H1 (cell line): ENCODE measurements around the gene SPEM3. TPM values are rescaled to one million over a fixed set of nuclear protein-coding genes. Genes with fewer than 3 reads are reported as not detected.
A peak's percentile ranks its signal among the peaks of the same experiment; 100 is the strongest.

Experiments
- CTCF ChIA-PET: fragments of 300-600 bp; sonication (Branson Sonifier 250); formaldehyde crosslinking; loops from one replicate; lab custom pipeline; 2021; ENCODE audit not compliant: partially characterized antibody; lab: Charles Lee
- POLR2A ChIA-PET: fragments of 300-600 bp; sonication (Branson Sonifier 250); formaldehyde crosslinking; loops from one replicate; lab custom pipeline; 2021; ENCODE audit warnings: inconsistent platforms; ENCODE audit not compliant: partially characterized antibody; lab: Charles Lee
- DNase-seq, 2 experiments: peaks; one replicate each; pipeline versions ENCODE4 v3.0.0 to v3.0.0-alpha.2; 2010 to 2022; ENCODE audit warnings: low spot score in 2 of 2, low read depth in 1 of 2, mixed read lengths in 1 of 2
- FAIRE-seq: peaks from 2 replicates; lab custom pipeline; 2011; peaks lifted over from hg19 to GRCh38; lab: Jason Lieb, UNC
- H2AFZ ChIP-seq: 2 replicates; pipeline ENCODE4 v1.8.1; 2012; ENCODE audit warnings: low read length, inconsistent platforms
- H2AK5ac ChIP-seq: 2 replicates; pipeline ENCODE4 v1.6.1; 2013; ENCODE audit warnings: low read depth, low read length
- H2BK120ac ChIP-seq: replicated peaks from 2 replicates; pipeline ENCODE3; 2013; ENCODE audit warnings: low read depth, low read length, inconsistent platforms
- H2BK12ac ChIP-seq: 2 replicates; pipeline ENCODE4 v1.6.1; 2013; ENCODE audit warnings: low read depth, low read length
- H2BK15ac ChIP-seq: 2 replicates; pipeline ENCODE4 v1.6.1; 2013; ENCODE audit warnings: low read length
- H2BK20ac ChIP-seq: 2 replicates; pipeline ENCODE4 v1.6.1; 2013; ENCODE audit warnings: low read length
- H2BK5ac ChIP-seq: 2 replicates; pipeline ENCODE4 v1.6.1; 2013; ENCODE audit warnings: low read depth, low read length
- H3K14ac ChIP-seq: 2 replicates; pipeline ENCODE4 v1.6.1; 2013; ENCODE audit warnings: inconsistent platforms; ENCODE audit not compliant: insufficient read length
- H3K18ac ChIP-seq: 2 replicates; pipeline ENCODE4 v1.6.1; 2013; ENCODE audit warnings: low read length; ENCODE audit errors: extremely low read depth
- H3K23ac ChIP-seq: 2 replicates; pipeline ENCODE4 v1.6.1; 2013; ENCODE audit warnings: inconsistent platforms; ENCODE audit not compliant: insufficient read length
- H3K23me2 ChIP-seq: 2 replicates; pipeline ENCODE4 v1.6.1; 2013; ENCODE audit warnings: low read depth, low read length
- H3K27ac ChIP-seq: 2 replicates; pipeline ENCODE4 v1.6.1; 2011; ENCODE audit warnings: low read depth, low read length, inconsistent platforms
- H3K27me3 ChIP-seq, 4 experiments: replicated peaks in 1 of 4; 1 replicate in 1 of 4; 2 replicates in 3 of 4; pipeline versions ENCODE4 v1.6.1 to v1.8.1; 2011 to 2013; ENCODE audit warnings: low read length in 3 of 4, mild to moderate bottlenecking in 3 of 4, inconsistent platforms in 2 of 4, mixed read lengths in 2 of 4, moderate library complexity in 1 of 4; ENCODE audit not compliant: control insufficient read depth in 3 of 4, insufficient read depth in 3 of 4; ENCODE audit errors: extremely low read depth in 1 of 4
- H3K36me3 ChIP-seq, 4 experiments: 2 replicates each; pipeline versions ENCODE4 v1.6.1 to v1.8.1; 2011 to 2013; ENCODE audit warnings: mild to moderate bottlenecking in 4 of 4, low read length in 3 of 4, moderate library complexity in 2 of 4, control low read depth in 1 of 4, inconsistent platforms in 1 of 4; ENCODE audit not compliant: insufficient read depth in 4 of 4, control insufficient read depth in 2 of 4
- H3K4ac ChIP-seq: replicated peaks from 2 replicates; pipeline ENCODE3; 2013; ENCODE audit warnings: low read length, low read depth, mixed read lengths, inconsistent platforms; ENCODE audit not compliant: insufficient read length
- H3K4me1 ChIP-seq, 4 experiments: replicated peaks in 1 of 4; 1 replicate in 1 of 4; 2 replicates in 3 of 4; pipeline versions ENCODE4 v1.6.1 to v1.8.1; 2011 to 2013; ENCODE audit warnings: low read length in 3 of 4, inconsistent platforms in 2 of 4, mixed read lengths in 1 of 4; ENCODE audit not compliant: insufficient read depth in 4 of 4, control insufficient read depth in 3 of 4
- H3K4me2 ChIP-seq, 2 experiments: 2 replicates each; pipeline versions ENCODE4 v1.6.1 to v1.8.1; 2011 to 2013; ENCODE audit warnings: low read depth in 2 of 2, low read length in 2 of 2, control low read depth in 1 of 2, inconsistent platforms in 1 of 2, mild to moderate bottlenecking in 1 of 2; ENCODE audit not compliant: insufficient read depth in 1 of 2
- H3K4me3 ChIP-seq, 4 experiments: fragments of 200-600, 300-600 bp in 1 of 4; sonication (generic), shearing (Covaris generic), sonication (Bioruptor Twin) in 1 of 4; 2 replicates each; pipeline versions ENCODE4 v1.5.1 to v1.8.1; 2011 to 2016; ENCODE audit warnings: low read length in 4 of 4, low read depth in 3 of 4, control low read depth in 2 of 4, inconsistent platforms in 2 of 4, mild to moderate bottlenecking in 2 of 4, mixed read lengths in 1 of 4, moderate library complexity in 1 of 4; ENCODE audit not compliant: insufficient read depth in 2 of 4; ENCODE audit errors: extremely low read depth in 1 of 4
- H3K56ac ChIP-seq: replicated peaks from 2 replicates; pipeline ENCODE3; 2013; ENCODE audit warnings: low read depth, mild to moderate bottlenecking, mixed read lengths, low read length, inconsistent platforms; ENCODE audit not compliant: insufficient read length
- H3K79me1 ChIP-seq: 2 replicates; pipeline ENCODE4 v1.6.1; 2013; ENCODE audit warnings: low read depth, low read length, control low read depth
- H3K79me2 ChIP-seq, 2 experiments: 2 replicates each; pipeline versions ENCODE4 v1.6.1 to v1.8.1; 2012 to 2013; ENCODE audit warnings: low read length in 2 of 2, mild to moderate bottlenecking in 2 of 2, inconsistent platforms in 1 of 2; ENCODE audit not compliant: insufficient read depth in 2 of 2, control insufficient read depth in 1 of 2
- H3K9ac ChIP-seq, 4 experiments: replicated peaks in 1 of 4; 1 replicate in 1 of 4; 2 replicates in 3 of 4; pipeline versions ENCODE4 v1.6.1 to v1.8.1; 2011 to 2013; ENCODE audit warnings: low read depth in 3 of 4, low read length in 3 of 4, control low read depth in 2 of 4, mild to moderate bottlenecking in 2 of 4, moderate library complexity in 2 of 4, inconsistent platforms in 1 of 4; ENCODE audit errors: extremely low read depth in 1 of 4
- H3K9me3 ChIP-seq, 2 experiments: 2 replicates each; pipeline versions ENCODE4 v1.6.1 to v1.8.1; 2012 to 2013; ENCODE audit warnings: mild to moderate bottlenecking in 2 of 2, moderate library complexity in 2 of 2, control low read depth in 1 of 2, inconsistent platforms in 1 of 2, low read depth in 1 of 2, low read length in 1 of 2, mixed read lengths in 1 of 2; ENCODE audit not compliant: insufficient read depth in 2 of 2
- H4K20me1 ChIP-seq, 2 experiments: replicated peaks in 1 of 2; 2 replicates each; pipeline versions ENCODE3 to v1.8.1; 2011 to 2013; ENCODE audit warnings: inconsistent platforms in 2 of 2, low read length in 2 of 2, mild to moderate bottlenecking in 1 of 2; ENCODE audit not compliant: insufficient read depth in 2 of 2, control insufficient read depth in 1 of 2
- H4K5ac ChIP-seq: 2 replicates; pipeline ENCODE4 v1.6.1; 2013; ENCODE audit warnings: low read length, low read depth, mixed read lengths, inconsistent platforms; ENCODE audit not compliant: insufficient read length
- H4K8ac ChIP-seq: 2 replicates; pipeline ENCODE4 v1.8.0; 2013; ENCODE audit warnings: mild to moderate bottlenecking, moderate library complexity, low read length, inconsistent platforms; ENCODE audit not compliant: insufficient read depth; ENCODE audit errors: extremely low read depth
- H4K91ac ChIP-seq: replicated peaks from 2 replicates; pipeline ENCODE3; 2013; ENCODE audit warnings: low read length, mixed read lengths, inconsistent platforms; ENCODE audit not compliant: insufficient read length
- CTCF ChIP-seq, 3 experiments: IDR thresholded peaks; 1 replicate in 2 of 3; 2 replicates in 1 of 3; pipeline versions ENCODE4 v1.5.1 to v1.6.1; 2011; ENCODE audit warnings: low read length in 3 of 3, mild to moderate bottlenecking in 3 of 3, inconsistent platforms in 2 of 3, low read depth in 1 of 3, moderate library complexity in 1 of 3; ENCODE audit not compliant: insufficient read depth in 1 of 3; ENCODE audit errors: control extremely low read depth in 1 of 3
- EZH2 ChIP-seq: fragments of 200-600 bp; sonication (generic); IDR thresholded peaks from 2 replicates; pipeline ENCODE4 v1.7.1; 2012; ENCODE audit warnings: low read depth, mild to moderate bottlenecking, moderate library complexity, low read length, inconsistent platforms; ENCODE audit not compliant: severe bottlenecking
- JUND ChIP-seq: IDR thresholded peaks from 2 replicates; pipeline ENCODE4 v1.6.1; 2011; ENCODE audit warnings: mild to moderate bottlenecking, improper control_type of control experiment, low read length
- RBBP5 ChIP-seq: IDR thresholded peaks from 2 replicates; pipeline ENCODE4 v1.7.1; 2012; ENCODE audit warnings: low read depth, mild to moderate bottlenecking, inconsistent platforms, low read length, moderate library complexity, borderline replicate concordance
- SP2 ChIP-seq: IDR thresholded peaks from 2 replicates; pipeline ENCODE4 v1.6.1; 2012; ENCODE audit warnings: mild to moderate bottlenecking, low read length, inconsistent platforms
- TAF1 ChIP-seq: IDR thresholded peaks from 2 replicates; pipeline ENCODE4 v1.6.1; 2011; ENCODE audit warnings: mild to moderate bottlenecking, low read depth, low read length
- WGBS, 2 experiments: shearing (Covaris generic) in 1 of 2; methylation state at CpG; one replicate each; pipeline versions ENCODE4 v1.1.6 to v1.1.7; 2013 to 2015; ENCODE audit warnings: low lambda C conversion rate in 2 of 2, mixed read lengths in 2 of 2, inconsistent platforms in 1 of 2, low coverage in 1 of 2, missing lambda C conversion rate in 1 of 2; ENCODE audit not compliant: insufficient replicate concordance in 2 of 2, insufficient coverage in 1 of 2, insufficient read length in 1 of 2; ENCODE audit errors: extremely low coverage in 1 of 2, missing lambda C conversion rate in 1 of 2; 5-methylcytosine and 5-hydroxymethylcytosine counted together
- polyA plus RNA-seq, 7 experiments: library from polyadenylated mRNA; depleted of rRNA in 3 of 7; stranded (reverse) in 5 of 7; unstranded in 2 of 7; fragments of >200 nt in 5 of 7; fragments of 200-250 nt in 2 of 7; gene quantifications; 1 replicate in 5 of 7; 2 replicates in 1 of 7; 4 replicates in 1 of 7; pipeline versions ENCODE4 v1.2.1 to v1.2.3, GENCODE V29; 2011 to 2013; ENCODE audit warnings: missing spikeins in 2 of 7, mixed read lengths in 2 of 7
- total RNA-seq: library from RNA; stranded (reverse); fragmentation: NEBNext Ultra II Directional; extraction: Animal tissue kit (Norgen Biotek cat#: 25700); gene quantifications from 2 replicates; pipeline ENCODE4 v1.2.1, GENCODE V29; 2021

Gene SPEM3
- total and polyA plus RNA-seq, 2 of the 8 experiments (the other 6 are each of a cell fraction or from before 2014, with no cell fraction given), result 0.02 TPM; not detected in 1

DNA sequence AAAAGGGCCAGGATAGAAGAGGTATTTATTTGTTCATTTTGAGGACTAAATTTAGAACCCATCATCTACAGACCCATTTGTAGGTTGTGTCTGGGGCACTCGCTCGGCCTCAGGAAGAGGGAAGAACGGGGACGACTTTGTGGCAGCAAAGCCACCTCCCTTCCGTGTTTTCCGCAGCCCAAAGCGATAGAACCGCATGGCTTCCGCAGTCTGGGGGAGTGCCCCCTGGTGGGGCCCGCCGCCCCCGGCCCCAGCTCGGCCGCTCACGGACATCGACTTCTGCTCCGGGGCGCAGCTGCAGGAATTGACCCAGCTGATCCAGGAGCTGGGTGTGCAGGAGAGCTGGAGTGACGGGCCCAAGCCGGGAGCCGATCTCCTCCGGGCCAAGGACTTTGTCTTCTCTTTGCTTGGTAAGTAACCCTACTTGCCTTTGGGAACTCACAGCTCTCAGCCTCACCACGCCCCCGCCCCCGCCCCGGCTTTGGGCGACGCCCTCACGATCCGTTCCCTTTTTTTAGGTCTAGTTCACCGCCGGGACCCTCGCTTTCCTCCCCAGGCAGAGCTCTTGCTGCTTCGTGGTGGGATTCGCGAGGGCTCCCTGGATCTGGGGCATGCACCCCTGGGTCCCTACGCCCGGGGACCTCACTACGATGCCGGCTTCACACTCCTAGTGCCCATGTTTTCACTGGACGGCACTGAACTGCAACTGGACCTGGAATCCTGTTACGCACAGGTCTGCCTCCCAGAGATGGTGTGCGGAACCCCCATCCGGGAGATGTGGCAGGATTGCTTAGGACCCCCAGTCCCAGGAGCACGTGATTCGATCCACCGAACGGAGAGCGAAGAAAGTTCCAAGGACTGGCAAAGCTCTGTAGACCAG lies 7.3 kb downstream of the SPEM3 start:
- peak overlapping the region; percentile 95; the same call in 1 of the 2 replicates for H2BK15ac ChIP-seq
- no peak overlapping the region for H3K23ac ChIP-seq
- peak overlapping the region; percentile 79 for H4K91ac ChIP-seq
- peak overlapping the region in 3 of 4 experiments; percentile 1 to 46 (median 35); a peak in 5 of 7 replicates for H3K9ac ChIP-seq
- 0 out of 2 replicates have a peak overlapping the region, but pooled peaks have one; percentile 61 for H2BK20ac ChIP-seq
- H3K14ac ChIP-seq, result no peak overlapping the region
- H3K4me2 ChIP-seq, result peak overlapping the region; percentile 91
- peaks cover 2 to 19% (median 12%) of the 10 kb centered on the region in 4 experiments; a peak in 6 of 7 replicates for H3K27me3 ChIP-seq
- no peaks in the 10 kb centered on the region for H3K79me1 ChIP-seq
- 6% methylated on average over 28 of the region's 49 CpGs; no CpG with 5 or more reads in 1 of the 2 experiments for WGBS, 2 experiments
- DNase-seq (peak in 1 of 2 experiments; percentile 84), FAIRE-seq (no peak)
- peaks cover 0 to 22% (median 9%) of the 10 kb centered on the region in 4 experiments; a peak in 6 of 7 replicates for H3K4me1 ChIP-seq
- ChIA-PET CTCF (interaction anchor here (0.7 to 5.1 kb wide), 31 partner anchors 9 to 195 kb away, joined by 3 to 56 read pairs (median 5); partner anchors contain the start of genes CHRNB1, KCTD11, SLC35G6 and SPEM2), POLR2A (interaction anchor here (0.6 to 15.5 kb wide), 34 partner anchors 9 to 321 kb away, joined by 3 to 339 read pairs (median 4); partner anchors contain the start of genes ACAP1, ASGR2, CHRNB1 and CLDN7)
- H2AFZ ChIP-seq, result no peak overlapping the region; the same call in 1 of the 2 replicates
- H3K9me3 ChIP-seq, result no peaks in the 10 kb centered on the region
- H3K79me2 ChIP-seq, result no peaks in the 10 kb centered on the region
- peak overlapping the region; percentile 63 for H2BK5ac ChIP-seq
- H3K27ac ChIP-seq, result peak overlapping the region; percentile 59
- no peaks in the 10 kb centered on the region for H3K36me3 ChIP-seq
- H4K5ac ChIP-seq, result peak overlapping the region; percentile 8
- peak overlapping the region; percentile 42 for H3K56ac ChIP-seq
- H4K8ac ChIP-seq, result peak overlapping the region; percentile 97
- H3K23me2 ChIP-seq, result peaks cover 30% of the 10 kb centered on the region
- peak overlapping the region; percentile 90 for H3K18ac ChIP-seq
- H3K4ac ChIP-seq, result peak overlapping the region; percentile 100
- no peaks in the 10 kb centered on the region for H4K20me1 ChIP-seq
- H2BK120ac ChIP-seq, result peak overlapping the region; percentile 91
- H3K4me3 ChIP-seq, result peak overlapping the region; percentile 50 to 83 (median 67)
- no peak overlapping the region; the same call in 1 of the 2 replicates for H2AK5ac ChIP-seq
- H2BK12ac ChIP-seq, result peak overlapping the region; percentile 94
- TF ChIP-seq CTCF (IDR thresholded peaks at IDR 0.05; ENCODE audit: control extremely low read depth in 1 of 3, insufficient read depth in 1 of 3, low read depth in 1 of 3, low read length in 3 of 3) (peak; percentile 4 to 20 (median 13); a peak in 2 of 4 replicates), RBBP5 (no peak; the same call in 1 of the 2 replicates), JUND (no peak), SP2 (no peak), EZH2 (no peak), TAF1 (0 out of 2 replicates have a peak, but pooled peaks have one; percentile 3)
